ENCODE data around the gene GLT8D2. TPM values are rescaled to one million over a fixed set of nuclear protein-coding genes. Genes with fewer than 3 reads are reported as not detected.

The GLT8D2 gene
- total RNA-seq (2012; rRNA removed) = 11.6 and 15.7 TPM in 2 replicates

- Histone ChIP-seq H3K36me3 (ENCODE audit: insufficient read depth, low read length) (no peaks in the 10 kb centered on the region), H3K27me3 (ENCODE audit: control insufficient read depth, insufficient read depth, low read length) (no peaks in the 10 kb centered on the region), H3K9ac (ENCODE audit: low read depth, low read length) (peak within 1 kb of the TSS; percentile 68), H3K9me3 (replicated peaks; ENCODE audit: low read length) (no peaks in the 10 kb centered on the region), H3K4me1 (ENCODE audit: control insufficient read depth, insufficient read depth, low read length) (peaks cover 18% of the 10 kb centered on the region), H3K4me3 (ENCODE audit: low read length) (peak within 1 kb of the TSS; percentile 74), H3K4me2 (ENCODE audit: low read length) (peak within 1 kb of the TSS; percentile 82)
Measured at GRCh38 chr12:104049903-104050356, at the start of gene GLT8D2. TSS of gene GLT8D2 (minus strand) at chr12:104050187. CDS start at chr12:104019648, 30,539 bp downstream.

GRCh38 chr12:104097954-104098353 lies 48.0 kb upstream of the GLT8D2 start:
- Histone ChIP-seq H3K4me1 (ENCODE audit: control insufficient read depth, insufficient read depth, low read length) (peaks cover 11% of the 10 kb centered on the region), H3K27me3 (ENCODE audit: control insufficient read depth, insufficient read depth, low read length) (no peaks in the 10 kb centered on the region), H3K9ac (ENCODE audit: low read depth, low read length) (no peak overlapping the region), H3K36me3 (ENCODE audit: insufficient read depth, low read length) (peaks cover 67% of the 10 kb centered on the region), H3K4me3 (ENCODE audit: low read length) (no peak overlapping the region), H3K9me3 (replicated peaks; ENCODE audit: low read length) (no peaks in the 10 kb centered on the region), H3K4me2 (ENCODE audit: low read length) (no peak overlapping the region)

- Histone ChIP-seq H3K9ac (ENCODE audit: low read depth, low read length) (no peak overlapping the region), H3K27me3 (ENCODE audit: control insufficient read depth, insufficient read depth, low read length) (no peaks in the 10 kb centered on the region), H3K4me2 (ENCODE audit: low read length) (no peak overlapping the region), H3K4me1 (ENCODE audit: control insufficient read depth, insufficient read depth, low read length) (peaks cover 11% of the 10 kb centered on the region), H3K9me3 (replicated peaks; ENCODE audit: low read length) (no peaks in the 10 kb centered on the region), H3K36me3 (ENCODE audit: insufficient read depth, low read length) (peaks cover 66% of the 10 kb centered on the region), H3K4me3 (ENCODE audit: low read length) (no peak overlapping the region)
Measured at GRCh38 chr12:104095289-104095688, 45.3 kb upstream of the GLT8D2 start.

GRCh38 chr12:104094284-104094683 lies 44.3 kb upstream of the GLT8D2 start:
- H3K9me3 ChIP-seq (replicated peaks; ENCODE audit: low read length) = no peaks in the 10 kb centered on the region
- H3K4me3 ChIP-seq (ENCODE audit: low read length) = no peak overlapping the region
- H3K27me3 ChIP-seq (ENCODE audit: control insufficient read depth, insufficient read depth, low read length) = no peaks in the 10 kb centered on the region
- no peak overlapping the region for H3K4me2 ChIP-seq (ENCODE audit: low read length)
- H3K36me3 ChIP-seq (ENCODE audit: insufficient read depth, low read length) = peaks cover 65% of the 10 kb centered on the region
- peaks cover 11% of the 10 kb centered on the region for H3K4me1 ChIP-seq (ENCODE audit: control insufficient read depth, insufficient read depth, low read length)
- no peak overlapping the region for H3K9ac ChIP-seq (ENCODE audit: low read depth, low read length)

- Histone ChIP-seq H3K4me2 (ENCODE audit: low read length) (no peak overlapping the region), H3K27me3 (ENCODE audit: control insufficient read depth, insufficient read depth, low read length) (no peaks in the 10 kb centered on the region), H3K9ac (ENCODE audit: low read depth, low read length) (no peak overlapping the region), H3K4me1 (ENCODE audit: control insufficient read depth, insufficient read depth, low read length) (peaks cover 11% of the 10 kb centered on the region), H3K36me3 (ENCODE audit: insufficient read depth, low read length) (peaks cover 63% of the 10 kb centered on the region), H3K4me3 (ENCODE audit: low read length) (no peak overlapping the region), H3K9me3 (replicated peaks; ENCODE audit: low read length) (no peaks in the 10 kb centered on the region)
Measured at GRCh38 chr12:104091136-104091535, 41.1 kb upstream of the GLT8D2 start.

- Histone ChIP-seq H3K9ac (ENCODE audit: low read depth, low read length) (no peak overlapping the region), H3K4me3 (ENCODE audit: low read length) (no peak overlapping the region), H3K27me3 (ENCODE audit: control insufficient read depth, insufficient read depth, low read length) (no peaks in the 10 kb centered on the region), H3K4me2 (ENCODE audit: low read length) (no peak overlapping the region), H3K9me3 (replicated peaks; ENCODE audit: low read length) (no peaks in the 10 kb centered on the region), H3K4me1 (ENCODE audit: control insufficient read depth, insufficient read depth, low read length) (peaks cover 11% of the 10 kb centered on the region), H3K36me3 (ENCODE audit: insufficient read depth, low read length) (peaks cover 61% of the 10 kb centered on the region)
Measured at GRCh38 chr12:104090685-104091084, 40.7 kb upstream of the GLT8D2 start.

- Histone ChIP-seq H3K4me2 (ENCODE audit: low read length) (no peak overlapping the region), H3K9me3 (replicated peaks; ENCODE audit: low read length) (no peaks in the 10 kb centered on the region), H3K36me3 (ENCODE audit: insufficient read depth, low read length) (peaks cover 70% of the 10 kb centered on the region), H3K4me1 (ENCODE audit: control insufficient read depth, insufficient read depth, low read length) (no peaks in the 10 kb centered on the region), H3K27me3 (ENCODE audit: control insufficient read depth, insufficient read depth, low read length) (no peaks in the 10 kb centered on the region), H3K9ac (ENCODE audit: low read depth, low read length) (no peak overlapping the region), H3K4me3 (ENCODE audit: low read length) (no peak overlapping the region)
Measured at GRCh38 chr12:104083769-104084475, 33.9 kb upstream of the GLT8D2 start.

GRCh38 chr12:104080764-104081163 lies 30.8 kb upstream of the GLT8D2 start:
- Histone ChIP-seq H3K4me1 (ENCODE audit: control insufficient read depth, insufficient read depth, low read length) (no peaks in the 10 kb centered on the region), H3K4me2 (ENCODE audit: low read length) (no peak overlapping the region), H3K27me3 (ENCODE audit: control insufficient read depth, insufficient read depth, low read length) (no peaks in the 10 kb centered on the region), H3K4me3 (ENCODE audit: low read length) (no peak overlapping the region), H3K9me3 (replicated peaks; ENCODE audit: low read length) (no peaks in the 10 kb centered on the region), H3K9ac (ENCODE audit: low read depth, low read length) (no peak overlapping the region), H3K36me3 (ENCODE audit: insufficient read depth, low read length) (peaks cover 54% of the 10 kb centered on the region)

GRCh38 chr12:104079024-104079423 lies 29.0 kb upstream of the GLT8D2 start:
- Histone ChIP-seq H3K4me3 (ENCODE audit: low read length) (no peak overlapping the region), H3K27me3 (ENCODE audit: control insufficient read depth, insufficient read depth, low read length) (no peaks in the 10 kb centered on the region), H3K9ac (ENCODE audit: low read depth, low read length) (no peak overlapping the region), H3K4me1 (ENCODE audit: control insufficient read depth, insufficient read depth, low read length) (no peaks in the 10 kb centered on the region), H3K4me2 (ENCODE audit: low read length) (no peak overlapping the region), H3K36me3 (ENCODE audit: insufficient read depth, low read length) (peaks cover 39% of the 10 kb centered on the region), H3K9me3 (replicated peaks; ENCODE audit: low read length) (no peaks in the 10 kb centered on the region)

- Histone ChIP-seq H3K9ac (ENCODE audit: low read depth, low read length) (no peak overlapping the region), H3K4me1 (ENCODE audit: control insufficient read depth, insufficient read depth, low read length) (no peaks in the 10 kb centered on the region), H3K36me3 (ENCODE audit: insufficient read depth, low read length) (peaks cover 31% of the 10 kb centered on the region), H3K4me2 (ENCODE audit: low read length) (no peak overlapping the region), H3K4me3 (ENCODE audit: low read length) (no peak overlapping the region), H3K9me3 (replicated peaks; ENCODE audit: low read length) (no peaks in the 10 kb centered on the region), H3K27me3 (ENCODE audit: control insufficient read depth, insufficient read depth, low read length) (no peaks in the 10 kb centered on the region)
Measured at GRCh38 chr12:104073699-104074098, 23.7 kb upstream of the GLT8D2 start.

- Histone ChIP-seq H3K4me1 (ENCODE audit: control insufficient read depth, insufficient read depth, low read length) (no peaks in the 10 kb centered on the region), H3K36me3 (ENCODE audit: insufficient read depth, low read length) (peaks cover 40% of the 10 kb centered on the region), H3K27me3 (ENCODE audit: control insufficient read depth, insufficient read depth, low read length) (no peaks in the 10 kb centered on the region), H3K9ac (ENCODE audit: low read depth, low read length) (no peak overlapping the region), H3K4me2 (ENCODE audit: low read length) (no peak overlapping the region), H3K9me3 (replicated peaks; ENCODE audit: low read length) (no peaks in the 10 kb centered on the region), H3K4me3 (ENCODE audit: low read length) (no peak overlapping the region)
Measured at GRCh38 chr12:104072099-104072498, 22.1 kb upstream of the GLT8D2 start.

GRCh38 chr12:104064842-104065427 lies 14.9 kb upstream of the GLT8D2 start:
- Histone ChIP-seq H3K27me3 (ENCODE audit: control insufficient read depth, insufficient read depth, low read length) (no peaks in the 10 kb centered on the region), H3K4me1 (ENCODE audit: control insufficient read depth, insufficient read depth, low read length) (peaks cover 11% of the 10 kb centered on the region), H3K4me2 (ENCODE audit: low read length) (peak overlapping the region; percentile 86), H3K4me3 (ENCODE audit: low read length) (peak overlapping the region; percentile 98), H3K9ac (ENCODE audit: low read depth, low read length) (peak overlapping the region; percentile 96), H3K9me3 (replicated peaks; ENCODE audit: low read length) (no peaks in the 10 kb centered on the region), H3K36me3 (ENCODE audit: insufficient read depth, low read length) (peaks cover 15% of the 10 kb centered on the region)
